IMR-90 (cell line): ENCODE results near the gene THRB. TPM values are rescaled to one million over a fixed set of nuclear protein-coding genes. Genes with fewer than 3 reads are reported as not detected.

Experiments
- ATAC-seq: fragments of 200-7000 bp; cut with Tn5 transposase; 2 replicates; pipeline ENCODE4 v1.9.1; 2020; ENCODE audit warnings: low read depth, mild to moderate bottlenecking, moderate library complexity
- BruUV-seq: library from RNA; stranded (reverse); fragments of 400-500 nt; replicated peaks from 2 replicates; lab custom pipeline; 2021; lab: Mats Ljungman, UMichigan
- CTCF ChIA-PET: fragments of 300-600 bp; formaldehyde crosslinking; extraction: SDS; loops from one replicate; lab custom pipeline; 2021; ENCODE audit warnings: antibody characterized with exemption; lab: Yijun Ruan, JAX
- POLR2A ChIA-PET: fragments of 300-600 bp; sonication (Branson Sonifier 250); formaldehyde crosslinking; loops from one replicate; lab custom pipeline; 2022; ENCODE audit warnings: antibody characterized with exemption; ENCODE audit not compliant: unreplicated experiment; lab: Charles Lee
- DNase-seq: peaks from one replicate; pipeline ENCODE4 v3.0.0; 2013
- H2AFZ ChIP-seq: replicated peaks from 2 replicates; pipeline ENCODE3; 2013; ENCODE audit warnings: low read length, mild to moderate bottlenecking; ENCODE audit not compliant: poor library complexity
- H2AK5ac ChIP-seq: 2 replicates; pipeline ENCODE4 v1.6.1; 2013; ENCODE audit warnings: low read depth, low read length, inconsistent platforms
- H2AK9ac ChIP-seq: replicated peaks from 2 replicates; pipeline ENCODE3; 2013; ENCODE audit warnings: mild to moderate bottlenecking, low read depth, low read length, moderate library complexity; ENCODE audit not compliant: poor library complexity
- H2BK120ac ChIP-seq: 2 replicates; pipeline ENCODE4 v1.6.1; 2013; ENCODE audit warnings: low read depth, low read length, inconsistent platforms
- H2BK15ac ChIP-seq: 3 replicates; pipeline ENCODE4 v1.6.1; 2013; ENCODE audit warnings: low read depth, low read length, inconsistent platforms
- H2BK20ac ChIP-seq: 2 replicates; pipeline ENCODE4 v1.6.1; 2013; ENCODE audit warnings: low read depth, mild to moderate bottlenecking, inconsistent platforms, low read length, moderate library complexity
- H2BK5ac ChIP-seq: 2 replicates; pipeline ENCODE4 v1.6.1; 2013; ENCODE audit warnings: mild to moderate bottlenecking, low read depth, low read length, inconsistent platforms; ENCODE audit not compliant: poor library complexity, severe bottlenecking
- H3K14ac ChIP-seq: replicated peaks from 2 replicates; pipeline ENCODE4 v1.6.1; 2013; ENCODE audit warnings: low read depth, low read length, inconsistent platforms
- H3K18ac ChIP-seq: 2 replicates; pipeline ENCODE4 v1.6.1; 2013; ENCODE audit warnings: low read depth, low read length, control low read depth
- H3K23ac ChIP-seq: 2 replicates; pipeline ENCODE4 v1.6.1; 2013; ENCODE audit warnings: low read depth, low read length, inconsistent platforms
- H3K27ac ChIP-seq: 2 replicates; pipeline ENCODE4 v1.5.1; 2013; ENCODE audit warnings: mild to moderate bottlenecking, control low read depth, low read length; ENCODE audit not compliant: insufficient read depth
- H3K27me3 ChIP-seq: 2 replicates; pipeline ENCODE4 v1.6.1; 2013; ENCODE audit warnings: low read length; ENCODE audit not compliant: control insufficient read depth, insufficient read depth
- H3K36me3 ChIP-seq: 2 replicates; pipeline ENCODE4 v1.6.1; 2013; ENCODE audit warnings: low read length, mixed read lengths; ENCODE audit not compliant: control insufficient read depth, insufficient read depth
- H3K4ac ChIP-seq: 2 replicates; pipeline ENCODE4 v1.6.1; 2013; ENCODE audit warnings: low read depth, low read length, inconsistent platforms
- H3K4me1 ChIP-seq: 2 replicates; pipeline ENCODE4 v1.6.1; 2013; ENCODE audit warnings: low read length, mixed read lengths; ENCODE audit not compliant: control insufficient read depth, insufficient read depth
- H3K4me2 ChIP-seq: 2 replicates; pipeline ENCODE4 v1.6.1; 2013; ENCODE audit warnings: low read depth, mild to moderate bottlenecking, control low read depth, low read length, moderate library complexity
- H3K4me3 ChIP-seq: 2 replicates; pipeline ENCODE4 v1.5.1; 2013; ENCODE audit warnings: low read depth, mild to moderate bottlenecking, control low read depth, low read length, moderate library complexity; ENCODE audit not compliant: insufficient read depth
- H3K56ac ChIP-seq: 2 replicates; pipeline ENCODE4 v1.6.1; 2013; ENCODE audit warnings: low read length, inconsistent platforms; ENCODE audit not compliant: insufficient read depth; ENCODE audit errors: extremely low read depth
- H3K79me1 ChIP-seq, 2 experiments: 2 replicates each; pipeline ENCODE4 v1.6.1; 2013; ENCODE audit warnings: low read length in 2 of 2, inconsistent platforms in 1 of 2, low read depth in 1 of 2
- H3K9ac ChIP-seq: 2 replicates; pipeline ENCODE4 v1.6.1; 2013; ENCODE audit warnings: low read depth, low read length, control low read depth
- H3K9me1 ChIP-seq: 2 replicates; pipeline ENCODE4 v1.6.1; 2013; ENCODE audit warnings: low read length, inconsistent platforms; ENCODE audit not compliant: insufficient read depth
- H3K9me3 ChIP-seq: 2 replicates; pipeline ENCODE4 v1.6.1; 2013; ENCODE audit warnings: low read length; ENCODE audit not compliant: control insufficient read depth, insufficient read depth
- H4K20me1 ChIP-seq: 2 replicates; pipeline ENCODE4 v1.6.1; 2013; ENCODE audit warnings: low read length, inconsistent platforms; ENCODE audit not compliant: insufficient read depth
- H4K5ac ChIP-seq: 2 replicates; pipeline ENCODE4 v1.6.1; 2013; ENCODE audit warnings: mild to moderate bottlenecking, low read depth, low read length, control low read depth
- H4K8ac ChIP-seq, 2 experiments: 2 replicates each; pipeline ENCODE4 v1.6.1; 2013; ENCODE audit warnings: low read depth in 2 of 2, low read length in 2 of 2, control low read depth in 1 of 2, inconsistent platforms in 1 of 2
- H4K91ac ChIP-seq: 2 replicates; pipeline ENCODE4 v1.6.1; 2013; ENCODE audit warnings: low read depth, low read length, inconsistent platforms; ENCODE audit not compliant: insufficient read depth
- CEBPB ChIP-seq: IDR thresholded peaks from 2 replicates; pipeline ENCODE4 v1.6.1; 2012; ENCODE audit warnings: low read depth, low read length, improper control_type of control experiment
- CHD1 ChIP-seq: IDR thresholded peaks from 2 replicates; pipeline ENCODE4 v1.6.1; 2012; ENCODE audit warnings: low read depth, low read length, improper control_type of control experiment
- FOS ChIP-seq: fragments of 150-350 bp; IDR thresholded peaks from 2 replicates; pipeline ENCODE4 v1.6.1; 2016; ENCODE audit warnings: low read depth, low read length
- MAZ ChIP-seq: IDR thresholded peaks from 2 replicates; pipeline ENCODE4 v1.6.1; 2012; ENCODE audit warnings: low read depth, mild to moderate bottlenecking, low read length, improper control_type of control experiment, moderate library complexity, borderline replicate concordance
- NFE2L2 ChIP-seq: fragments of 150-350 bp; IDR thresholded peaks from 2 replicates; pipeline ENCODE4 v1.6.1; 2016; ENCODE audit warnings: low read depth, mild to moderate bottlenecking, low read length
- POLR2A ChIP-seq: IDR thresholded peaks from 2 replicates; pipeline ENCODE4 v1.6.1; 2012; ENCODE audit warnings: mild to moderate bottlenecking, low read depth, low read length
- RFX5 ChIP-seq: IDR thresholded peaks from 2 replicates; pipeline ENCODE4 v1.8.0; 2012; ENCODE audit warnings: low read depth, mild to moderate bottlenecking, low read length, moderate library complexity
- WGBS, 2 experiments: methylation state at CpG; one replicate each; pipeline versions ENCODE4 v1.1.5 to v1.1.7; 2013; ENCODE audit warnings: missing lambda C conversion rate in 2 of 2; ENCODE audit not compliant: insufficient read length in 1 of 2; ENCODE audit errors: extremely low coverage in 2 of 2; 5-methylcytosine and 5-hydroxymethylcytosine counted together
- dilution Hi-C: fragments of 300-500 bp; cut with HindIII; formaldehyde crosslinking; loops from one replicate; pipeline ENCODE4 v1.14.3; 2018; ENCODE audit warnings: low sequenced_read_pairs; ENCODE audit not compliant: unreplicated experiment
- in situ Hi-C: fragments of 300-500 bp; cut with MboI; formaldehyde crosslinking; loops from 3 replicates; pipeline ENCODE4 v1.14.3; 2019; ENCODE audit warnings: low sequenced_read_pairs, inconsistent platforms, mixed read lengths
- intact Hi-C: fragments of 100-400 bp; cut with micrococcal nuclease; formaldehyde crosslinking; loops from 2 replicates; pipeline ENCODE4 v1.10.0; 2022
- polyA plus RNA-seq, 3 experiments: library from polyadenylated mRNA; depleted of rRNA; stranded (reverse); fragments of >200 nt; gene quantifications; 2 replicates each; pipeline ENCODE4 v1.2.3, GENCODE V29; 2012; ENCODE audit warnings: low replicate concordance in 1 of 3
- total RNA-seq: library from RNA; depleted of rRNA; stranded (reverse); fragments of >200 nt; gene quantifications from 2 replicates; pipeline ENCODE4 v1.2.3, GENCODE V29; 2012
- TF ChIP-seq, protein P1 (sequence below): conservative IDR thresholded peaks from 2 replicates; pipeline ENCODE4 v1.5.1; 2012; ENCODE audit warnings: mild to moderate bottlenecking, low read depth, low read length, improper control_type of control experiment

THRB gene
- total and polyA plus RNA-seq, 2 of the 4 experiments (the other 2 are of a cell fraction) = under 0.01 TPM; not detected in 1

DNA sequence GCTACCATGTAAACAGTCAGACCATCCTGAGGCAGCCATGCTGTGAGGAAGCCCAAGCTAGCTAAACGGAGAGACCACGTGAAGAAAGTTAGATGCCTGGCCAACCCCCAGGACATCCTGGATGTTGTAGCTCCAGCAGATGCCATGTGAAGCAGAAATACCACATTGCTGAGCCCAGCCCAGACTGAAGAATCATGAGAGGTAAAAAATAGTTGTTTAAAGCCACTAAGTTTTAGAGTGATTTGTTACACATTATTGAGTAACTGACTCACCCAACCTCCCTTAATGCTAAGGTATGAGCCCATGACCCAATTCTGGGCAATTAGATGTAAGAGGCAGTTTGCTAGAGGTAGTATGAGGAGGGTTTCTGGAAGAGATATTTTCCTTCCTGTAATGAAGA is 200.5 kb downstream of the THRB start:
- H2BK15ac ChIP-seq = no peak overlapping the region
- no peak overlapping the region for H3K18ac ChIP-seq
- H3K4me1 ChIP-seq = no peaks in the 10 kb centered on the region
- H3K14ac ChIP-seq = no peak overlapping the region
- POLR2A ChIA-PET = no interaction called here
- no peak overlapping the region for H2BK120ac ChIP-seq
- no peak overlapping the region for H2BK20ac ChIP-seq
- no peak overlapping the region for H3K4me2 ChIP-seq
- dilution Hi-C loops (no loop called here), in situ Hi-C loops (no loop called here), intact Hi-C loops (loop anchor here (5.0 kb wide), 1 partner anchor 1278 kb away; no protein-coding TSS in a partner anchor)
- H3K27me3 ChIP-seq = no peaks in the 10 kb centered on the region
- WGBS, 2 experiments = no CpG with 5 or more reads among the region's 2 CpGs
- no peak overlapping the region for H4K8ac ChIP-seq
- BruUV-seq = no TSS peak
- no peak overlapping the region for H3K23ac ChIP-seq
- DNase-seq (no peak), ATAC-seq (no peak)
- H2AK9ac ChIP-seq = no peak overlapping the region
- no peaks in the 10 kb centered on the region for H3K9me1 ChIP-seq
- no peak overlapping the region for H3K9ac ChIP-seq
- H2BK5ac ChIP-seq = no peak overlapping the region
- no peak overlapping the region for H2AK5ac ChIP-seq
- H3K9me3 ChIP-seq = peaks cover 2% of the 10 kb centered on the region; the same call in 1 of the 2 replicates
- no peaks in the 10 kb centered on the region for H3K36me3 ChIP-seq
- H3K4ac ChIP-seq = no peak overlapping the region
- H4K91ac ChIP-seq = no peak overlapping the region
- CTCF ChIA-PET = no interaction called here
- no peaks in the 10 kb centered on the region for H4K20me1 ChIP-seq
- no peak overlapping the region for H2AFZ ChIP-seq
- H3K56ac ChIP-seq = no peak overlapping the region
- no peaks in the 10 kb centered on the region for H3K79me1 ChIP-seq
- no peak overlapping the region for H3K4me3 ChIP-seq
- H3K27ac ChIP-seq = no peak overlapping the region
- no peak overlapping the region for H4K5ac ChIP-seq
- TF ChIP-seq RFX5 (no peak), MAZ (no peak), NFE2L2 (no peak), CEBPB (no peak), CHD1 (no peak), FOS (no peak), POLR2A (no peak)
- TF ChIP-seq, protein P1, sequence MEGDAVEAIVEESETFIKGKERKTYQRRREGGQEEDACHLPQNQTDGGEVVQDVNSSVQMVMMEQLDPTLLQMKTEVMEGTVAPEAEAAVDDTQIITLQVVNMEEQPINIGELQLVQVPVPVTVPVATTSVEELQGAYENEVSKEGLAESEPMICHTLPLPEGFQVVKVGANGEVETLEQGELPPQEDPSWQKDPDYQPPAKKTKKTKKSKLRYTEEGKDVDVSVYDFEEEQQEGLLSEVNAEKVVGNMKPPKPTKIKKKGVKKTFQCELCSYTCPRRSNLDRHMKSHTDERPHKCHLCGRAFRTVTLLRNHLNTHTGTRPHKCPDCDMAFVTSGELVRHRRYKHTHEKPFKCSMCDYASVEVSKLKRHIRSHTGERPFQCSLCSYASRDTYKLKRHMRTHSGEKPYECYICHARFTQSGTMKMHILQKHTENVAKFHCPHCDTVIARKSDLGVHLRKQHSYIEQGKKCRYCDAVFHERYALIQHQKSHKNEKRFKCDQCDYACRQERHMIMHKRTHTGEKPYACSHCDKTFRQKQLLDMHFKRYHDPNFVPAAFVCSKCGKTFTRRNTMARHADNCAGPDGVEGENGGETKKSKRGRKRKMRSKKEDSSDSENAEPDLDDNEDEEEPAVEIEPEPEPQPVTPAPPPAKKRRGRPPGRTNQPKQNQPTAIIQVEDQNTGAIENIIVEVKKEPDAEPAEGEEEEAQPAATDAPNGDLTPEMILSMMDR = no peak
